GM18868 (cell line): ENCODE results near the gene GPATCH1.
"Not testable (repeated sequence)": the region's sequence is repeated elsewhere in the genome, so short reads cannot be mapped to it uniquely, and the experiment has no call there.

Experiments
- ATAC-seq: cut with Tn5 transposase; IDR thresholded peaks from one replicate; pipeline ENCODE4 v1.9.1; 2021; ENCODE audit warnings: mild to moderate bottlenecking, moderate library complexity; ENCODE audit not compliant: unreplicated experiment

The GPATCH1 gene, protein sequence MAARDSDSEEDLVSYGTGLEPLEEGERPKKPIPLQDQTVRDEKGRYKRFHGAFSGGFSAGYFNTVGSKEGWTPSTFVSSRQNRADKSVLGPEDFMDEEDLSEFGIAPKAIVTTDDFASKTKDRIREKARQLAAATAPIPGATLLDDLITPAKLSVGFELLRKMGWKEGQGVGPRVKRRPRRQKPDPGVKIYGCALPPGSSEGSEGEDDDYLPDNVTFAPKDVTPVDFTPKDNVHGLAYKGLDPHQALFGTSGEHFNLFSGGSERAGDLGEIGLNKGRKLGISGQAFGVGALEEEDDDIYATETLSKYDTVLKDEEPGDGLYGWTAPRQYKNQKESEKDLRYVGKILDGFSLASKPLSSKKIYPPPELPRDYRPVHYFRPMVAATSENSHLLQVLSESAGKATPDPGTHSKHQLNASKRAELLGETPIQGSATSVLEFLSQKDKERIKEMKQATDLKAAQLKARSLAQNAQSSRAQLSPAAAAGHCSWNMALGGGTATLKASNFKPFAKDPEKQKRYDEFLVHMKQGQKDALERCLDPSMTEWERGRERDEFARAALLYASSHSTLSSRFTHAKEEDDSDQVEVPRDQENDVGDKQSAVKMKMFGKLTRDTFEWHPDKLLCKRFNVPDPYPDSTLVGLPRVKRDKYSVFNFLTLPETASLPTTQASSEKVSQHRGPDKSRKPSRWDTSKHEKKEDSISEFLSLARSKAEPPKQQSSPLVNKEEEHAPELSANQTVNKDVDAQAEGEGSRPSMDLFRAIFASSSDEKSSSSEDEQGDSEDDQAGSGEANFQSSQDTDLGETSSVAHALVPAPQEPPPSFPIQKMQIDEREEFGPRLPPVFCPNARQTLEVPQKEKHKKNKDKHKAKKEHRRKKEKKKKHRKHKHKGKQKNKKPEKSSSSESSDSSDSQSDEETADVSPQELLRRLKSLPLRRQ

DNA sequence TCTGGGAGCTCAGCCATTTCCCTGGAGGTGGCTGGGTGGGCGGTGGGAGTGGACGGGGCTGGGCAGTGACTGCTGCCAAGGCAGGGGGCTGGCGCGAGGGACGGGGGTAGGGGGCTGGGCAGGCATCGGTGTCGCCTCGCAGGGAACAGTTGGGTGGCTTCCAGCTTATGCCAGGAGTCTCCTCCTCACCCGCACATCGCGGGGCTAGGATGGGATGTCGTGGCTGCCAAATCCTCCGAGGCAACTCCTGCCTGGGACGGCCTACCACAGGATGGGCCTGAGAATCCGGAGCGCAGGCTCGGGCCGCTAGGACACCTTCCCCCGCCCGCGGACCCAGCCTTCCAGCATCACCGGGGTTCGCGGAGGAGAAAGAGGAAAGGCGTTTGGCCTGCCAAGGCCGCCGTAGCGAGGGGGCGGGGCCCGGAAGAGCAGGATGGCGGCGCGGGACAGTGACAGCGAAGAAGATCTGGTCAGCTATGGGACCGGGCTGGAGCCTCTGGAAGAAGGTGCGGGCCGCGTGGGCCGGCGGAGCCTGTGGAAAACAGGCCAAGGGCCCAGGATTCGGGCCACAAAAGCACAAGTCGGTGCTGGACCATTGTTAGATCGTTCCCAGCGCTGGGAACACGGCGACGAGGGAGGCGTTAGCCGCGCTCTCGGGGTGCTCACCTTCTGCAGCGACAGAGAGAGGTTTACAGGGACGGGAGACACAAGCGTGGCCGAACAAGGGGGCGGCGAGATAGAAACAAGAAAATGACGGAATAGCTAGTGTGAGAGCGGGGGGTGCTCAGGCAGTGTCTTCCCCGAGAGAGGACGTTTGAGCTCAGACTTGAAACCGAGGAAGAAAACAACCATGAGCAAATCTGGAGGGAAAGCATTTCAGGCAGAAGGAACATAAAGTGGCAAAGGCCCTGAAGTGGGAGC, at the start of gene GPATCH1:
TSS of gene GPATCH1 (plus strand) at position 421 of the 921 bp plus-strand sequence. CDS start at position 434, 13 bp downstream.
- ATAC-seq, result peak; percentile 95

DNA sequence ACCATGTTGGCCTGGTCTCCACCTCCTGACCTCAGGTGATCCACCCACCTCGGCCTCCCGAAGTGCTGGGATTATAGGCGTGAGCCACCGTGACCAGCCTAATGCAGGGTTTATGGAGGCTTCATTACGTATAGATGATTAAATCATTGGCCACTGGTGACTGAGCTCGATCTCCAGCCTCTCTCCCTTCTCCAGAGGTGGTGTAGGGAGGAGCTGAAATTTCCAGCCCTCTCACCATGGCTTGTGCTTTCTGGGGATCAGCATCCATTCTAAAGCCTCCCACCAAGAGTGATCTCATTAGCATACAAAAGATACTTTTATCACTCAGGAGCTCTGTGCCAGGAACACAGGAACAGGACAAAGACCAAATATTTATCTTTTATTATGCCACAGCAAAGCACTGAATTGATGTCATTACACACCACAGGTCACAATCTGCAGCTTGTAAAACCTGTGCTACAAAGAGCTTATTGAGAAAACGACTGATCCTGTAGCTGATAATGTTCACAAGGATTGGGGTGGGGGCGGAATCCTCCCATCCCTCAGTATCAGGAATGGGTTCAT, 48.7 kb upstream of the GPATCH1 start:
- ATAC-seq, result no peak

DNA sequence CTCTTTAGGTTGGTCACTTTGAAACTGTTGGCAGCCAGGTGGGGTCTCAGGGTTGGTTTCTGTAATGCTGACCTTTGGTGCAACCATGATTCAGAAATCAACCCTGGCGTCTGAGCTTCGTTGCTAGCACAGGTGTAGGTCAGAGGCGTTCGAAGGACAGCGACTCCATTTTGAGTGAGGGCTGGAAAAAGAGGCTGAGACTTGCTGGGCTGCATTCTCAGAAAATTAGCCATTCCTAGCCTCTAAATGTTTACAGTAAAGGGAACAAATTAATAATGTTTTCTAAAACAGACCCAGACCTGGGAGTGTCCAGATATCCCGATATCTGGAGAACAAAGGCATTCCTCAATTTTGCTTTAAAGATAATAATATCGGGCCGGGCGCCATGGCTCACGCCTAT, 45.5 kb upstream of the GPATCH1 start:
- ATAC-seq, result no peak

DNA sequence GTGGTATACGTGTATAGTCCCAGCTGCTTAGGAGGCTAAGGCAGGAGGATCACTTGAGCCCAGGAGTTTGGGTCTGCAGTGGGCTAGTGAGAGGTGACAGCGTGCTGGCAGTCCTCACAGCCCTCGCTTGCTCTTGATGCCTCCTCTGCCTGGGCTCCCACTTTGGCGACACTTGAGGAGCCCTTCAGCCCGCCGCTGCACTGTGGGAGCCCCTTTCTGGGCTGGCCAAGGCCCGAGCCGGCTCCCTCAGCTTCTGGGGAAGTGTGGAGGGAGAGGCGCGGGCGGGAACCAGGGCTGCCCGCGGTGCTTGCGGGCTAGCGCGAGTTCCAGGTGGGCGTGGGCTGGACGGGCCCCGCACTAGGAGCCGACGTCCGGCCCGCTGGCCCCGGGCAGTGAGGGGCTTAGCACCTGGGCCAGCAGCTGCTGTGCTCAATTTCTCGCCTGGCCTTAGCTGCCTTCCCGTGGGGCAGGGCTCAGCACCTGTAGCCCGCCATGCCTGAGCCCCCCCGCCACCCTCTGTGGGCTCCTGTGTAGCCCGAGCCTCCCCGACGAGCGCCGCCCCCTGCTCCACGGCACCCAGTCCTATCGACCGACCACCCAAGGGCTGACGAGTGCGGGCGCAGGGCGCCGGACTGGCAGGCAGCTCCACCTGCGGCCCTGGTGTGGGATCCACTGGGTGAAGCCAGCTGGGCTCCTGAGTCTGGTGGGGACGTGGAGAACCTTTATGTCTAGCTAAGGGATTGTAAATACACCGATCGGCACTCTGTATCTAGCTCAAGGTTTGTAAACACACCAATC, 44.4 kb upstream of the GPATCH1 start:
- not testable (repeated sequence) for ATAC-seq

DNA sequence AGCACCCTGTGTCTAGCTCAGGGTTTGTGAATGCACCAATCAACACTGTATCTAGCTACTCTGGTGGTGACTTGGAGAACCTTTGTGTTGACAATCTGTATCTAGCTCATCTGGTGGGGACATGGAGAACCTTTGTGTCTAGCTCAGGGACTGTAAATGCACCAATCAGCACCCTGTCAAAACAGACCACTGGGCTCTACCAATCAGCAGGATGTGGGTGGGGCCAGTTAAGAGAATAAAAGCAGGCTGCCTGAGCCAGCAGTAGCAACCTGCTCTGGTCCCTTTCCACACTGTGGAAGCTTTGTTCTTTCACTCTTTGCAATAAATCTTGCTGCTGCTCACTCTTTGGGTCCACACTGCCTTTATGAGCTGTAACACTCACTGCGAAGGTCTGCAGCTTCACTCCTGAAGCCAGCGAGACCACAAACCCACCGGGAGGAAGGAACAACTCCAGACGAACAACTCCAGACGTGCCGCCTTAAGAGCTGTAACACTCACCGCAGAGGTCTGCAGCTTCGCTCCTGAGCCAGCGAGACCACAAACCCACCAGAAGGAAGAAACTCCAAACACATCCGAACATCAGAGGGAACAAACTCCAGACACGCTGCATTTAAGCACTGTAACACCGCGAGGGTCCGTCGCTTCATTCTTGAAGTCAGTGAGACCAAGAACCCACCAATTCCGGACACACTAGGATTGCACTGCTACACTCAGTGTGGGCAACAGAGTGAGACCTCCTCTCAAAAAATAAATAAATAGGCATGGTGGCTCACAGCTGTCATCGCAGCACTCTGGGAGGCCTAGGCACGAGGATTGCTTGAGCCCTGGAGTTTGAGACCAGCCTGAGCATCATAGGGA, 43.6 kb upstream of the GPATCH1 start:
- not testable (repeated sequence) for ATAC-seq

DNA sequence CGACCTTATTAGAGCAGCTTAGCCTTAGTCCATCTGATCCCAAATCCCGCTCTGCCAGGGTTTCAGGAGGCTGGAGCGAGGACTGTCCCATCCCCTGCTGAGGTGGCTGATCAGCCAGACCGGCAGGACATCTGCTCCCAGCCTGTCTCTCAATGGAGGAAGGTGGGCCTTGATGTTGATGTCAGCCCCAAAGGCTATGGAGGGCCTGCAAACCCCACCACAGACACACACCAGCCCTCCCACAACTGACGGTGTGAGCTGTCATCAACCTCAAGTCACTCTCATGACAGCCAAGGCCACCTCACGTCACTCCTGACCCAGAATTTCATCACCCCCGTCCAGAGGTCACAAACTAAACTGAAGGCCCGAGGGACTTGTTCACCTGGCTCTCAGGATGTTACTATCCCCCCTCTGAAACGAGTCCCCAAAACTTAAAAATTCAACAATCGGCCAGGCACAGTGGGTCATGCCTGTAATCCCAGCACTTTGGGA, 41.8 kb upstream of the GPATCH1 start:
- no peak for ATAC-seq

DNA sequence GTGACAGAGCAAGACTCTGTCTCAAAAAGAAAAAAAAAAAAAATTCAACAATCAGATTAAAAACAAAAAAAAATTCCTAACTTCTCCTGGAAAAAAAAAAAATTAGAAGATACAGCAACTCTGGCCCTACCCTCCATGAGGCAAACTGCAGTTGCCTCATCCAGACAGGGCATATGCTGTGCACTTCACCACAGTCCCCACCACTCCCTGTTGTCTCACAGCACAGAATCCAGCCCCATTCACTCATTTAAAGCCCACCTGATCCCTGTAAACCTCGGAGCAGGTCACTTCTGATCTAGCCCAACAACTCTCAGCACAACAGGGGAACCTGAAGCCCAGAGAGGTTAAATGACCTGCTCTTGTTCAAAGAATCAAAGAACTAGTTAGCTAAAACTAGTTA, 41.2 kb upstream of the GPATCH1 start:
- ATAC-seq, result no peak

DNA sequence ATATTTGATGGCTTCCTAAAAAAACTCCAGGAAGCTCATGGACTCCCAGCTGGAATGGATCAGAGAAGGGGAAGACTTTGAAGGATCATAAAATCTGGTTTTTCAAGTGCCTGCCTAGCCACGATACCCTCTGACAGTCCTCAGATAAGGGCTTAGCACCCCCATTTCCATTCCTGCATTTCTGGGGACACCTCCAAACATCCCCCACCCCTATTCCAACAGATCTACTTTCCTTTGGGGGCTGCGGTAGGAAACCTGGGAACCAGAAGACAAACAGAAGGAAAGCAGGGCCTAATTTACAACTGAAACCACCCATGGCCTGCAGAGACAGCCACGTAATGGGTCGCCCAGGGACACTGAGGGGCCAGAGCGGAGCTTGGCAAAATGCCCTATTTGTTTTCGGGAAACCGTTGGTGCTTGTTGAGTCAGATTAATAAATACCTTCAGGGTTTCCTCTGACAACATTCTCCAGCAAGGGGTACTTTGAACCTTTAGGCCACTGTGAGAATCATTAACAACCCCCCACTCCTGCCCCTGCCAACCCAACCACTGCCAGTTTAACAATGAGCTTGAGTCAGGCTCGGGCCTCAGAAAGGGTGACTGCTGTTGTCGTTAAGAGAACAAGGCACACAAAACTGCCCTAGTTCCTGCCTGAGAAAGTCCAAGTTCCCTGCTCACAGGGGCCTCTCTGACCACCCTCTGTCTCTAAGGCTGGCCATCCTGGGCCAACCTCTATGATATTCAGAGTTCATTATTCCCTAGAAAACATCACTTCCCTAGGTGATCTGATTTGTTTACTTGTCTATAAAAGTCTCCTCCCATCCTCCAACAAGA, 39.8 kb upstream of the GPATCH1 start:
- ATAC-seq, result no peak

DNA sequence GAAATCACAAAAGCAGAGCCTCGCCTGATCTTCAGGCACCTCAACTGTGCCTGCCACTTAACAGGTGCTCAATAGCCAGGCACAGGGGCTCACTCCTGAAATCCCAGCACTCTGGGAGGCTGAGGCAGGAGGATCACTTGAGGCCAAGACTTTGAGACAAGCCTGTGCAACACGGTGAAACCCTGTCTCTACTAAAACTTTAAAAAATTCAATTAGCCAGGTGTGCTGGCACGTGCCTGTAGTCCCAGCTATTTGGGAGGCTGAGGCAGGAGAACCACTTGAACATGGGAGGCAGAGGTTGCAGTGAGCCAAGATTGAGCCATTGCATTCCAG, 39.2 kb upstream of the GPATCH1 start:
- not testable (repeated sequence) for ATAC-seq

DNA sequence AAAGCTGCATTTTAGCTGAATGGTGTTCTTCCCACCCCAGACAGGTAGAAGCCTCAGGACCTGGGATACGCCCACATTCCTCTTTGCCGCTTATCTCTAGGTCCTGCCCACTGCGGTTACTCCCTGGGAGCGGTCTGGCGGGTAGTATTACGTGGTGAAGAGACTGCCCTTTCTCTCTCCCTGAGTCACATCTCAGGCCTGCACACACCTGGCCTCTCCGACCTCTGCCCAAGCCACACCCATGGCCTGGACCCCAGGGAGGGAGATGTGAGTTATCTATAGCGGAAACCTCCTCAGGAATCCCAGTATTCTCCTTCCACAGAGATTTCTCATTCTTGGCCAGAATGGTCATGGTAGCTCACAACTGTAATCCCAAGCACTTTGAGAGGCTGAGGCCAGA, 33.6 kb upstream of the GPATCH1 start:
- no peak for ATAC-seq

DNA sequence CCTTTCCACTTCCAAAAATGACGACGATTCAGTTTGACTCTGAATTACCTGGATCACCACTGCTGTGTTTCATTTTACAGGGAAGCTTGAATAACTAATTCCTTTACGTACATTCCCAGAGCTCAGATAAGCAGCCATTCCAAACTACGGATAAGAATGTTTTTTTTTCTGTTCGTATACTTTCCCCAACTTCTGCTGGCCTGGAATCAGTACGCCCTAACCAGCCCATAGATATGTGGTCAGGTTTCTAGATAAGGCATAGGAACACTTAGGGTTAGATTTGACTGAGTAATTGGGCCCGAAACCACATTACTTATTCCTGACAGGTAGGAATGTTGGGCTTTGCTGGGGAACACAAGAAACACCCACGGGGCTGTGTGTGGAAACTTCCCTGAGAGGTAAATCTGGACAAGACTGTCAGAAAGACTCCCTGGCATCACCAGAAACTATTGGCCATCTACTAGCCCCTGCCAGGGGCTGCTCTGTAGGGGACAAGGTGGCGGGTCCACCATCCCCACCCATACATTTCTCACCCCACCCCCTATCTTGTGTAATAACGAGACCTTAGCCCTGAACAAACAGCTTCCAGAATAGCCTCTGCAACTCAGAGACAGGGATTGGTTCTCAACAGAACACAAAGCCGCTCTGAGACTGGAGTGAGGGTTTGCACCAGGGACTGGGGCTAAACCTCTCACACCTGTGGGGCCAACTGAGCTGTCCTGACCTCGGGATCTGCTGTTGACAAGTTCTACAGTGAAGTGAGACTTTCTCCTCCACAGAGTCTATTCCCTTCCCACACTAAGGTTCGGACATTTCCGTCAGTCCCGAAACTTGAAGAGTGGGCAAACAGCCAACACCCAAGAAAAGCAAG, 31.9 kb upstream of the GPATCH1 start:
- ATAC-seq, result no peak

DNA sequence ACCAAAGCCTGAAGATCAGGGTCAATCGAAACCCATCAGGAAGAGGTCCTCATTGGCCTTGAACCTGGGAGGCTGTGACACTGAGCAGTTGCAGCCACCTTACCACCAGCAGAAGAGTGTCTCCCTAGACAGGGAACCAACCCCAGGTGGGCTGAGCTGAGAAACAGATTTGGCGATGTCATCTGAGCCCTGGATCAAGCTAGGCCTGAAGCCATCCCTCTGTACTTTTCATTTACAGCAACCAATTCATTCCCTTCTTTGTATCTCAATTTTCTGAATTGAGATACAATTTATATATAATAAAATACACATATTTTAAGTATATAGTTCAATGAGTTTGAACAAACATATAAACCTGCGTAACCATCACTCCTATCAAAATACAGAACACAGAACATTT, 30.9 kb upstream of the GPATCH1 start:
- no peak for ATAC-seq

DNA sequence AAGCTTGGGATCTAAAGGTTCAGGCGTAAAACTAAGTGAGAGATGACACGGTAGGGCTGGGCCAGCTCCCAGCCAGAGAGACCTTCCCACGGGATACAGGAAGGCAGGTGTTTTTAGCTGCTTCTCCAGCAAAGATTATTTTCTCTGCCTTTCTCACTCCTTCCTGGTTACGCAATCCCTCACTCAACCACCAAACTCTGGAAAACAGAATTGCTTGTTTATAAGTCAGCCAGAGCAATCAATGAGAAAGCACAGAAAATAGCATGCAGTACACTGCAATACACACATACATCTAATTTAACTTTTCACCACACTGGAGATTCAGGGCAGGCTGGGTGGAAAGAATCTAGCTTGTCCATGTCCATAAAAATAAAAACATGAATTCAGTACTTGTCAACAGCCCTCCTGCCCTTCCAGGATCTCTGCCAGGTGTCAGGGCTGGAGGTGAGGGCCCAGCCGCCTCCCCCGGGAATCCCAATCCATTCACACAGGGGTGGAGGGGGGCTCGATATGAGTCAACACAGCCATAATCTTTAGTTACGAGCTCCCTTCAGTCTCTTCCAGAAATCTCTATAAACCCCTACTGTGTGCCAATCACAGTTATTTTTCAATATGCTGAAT, 28.5 kb upstream of the GPATCH1 start:
- ATAC-seq, result no peak

DNA sequence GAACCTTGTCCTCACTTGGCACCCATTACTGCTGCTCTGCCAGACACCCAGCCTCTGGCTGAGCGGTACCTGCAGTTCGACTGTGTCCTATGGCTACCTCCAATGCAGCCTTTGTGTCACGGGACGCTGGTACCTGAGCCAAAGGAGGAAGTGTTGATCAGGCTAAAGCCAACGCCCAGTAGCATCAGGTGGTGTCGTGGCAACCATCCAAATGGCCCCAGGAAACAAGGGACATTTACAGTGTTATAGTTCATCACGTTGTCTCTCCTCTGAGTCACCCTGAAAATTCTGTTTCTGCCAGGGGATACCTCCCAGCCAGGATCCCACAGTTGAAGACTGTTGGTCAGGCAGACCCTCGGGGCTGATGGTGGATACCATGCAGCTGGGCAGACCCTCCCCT, 26.4 kb upstream of the GPATCH1 start:
- ATAC-seq, result no peak

DNA sequence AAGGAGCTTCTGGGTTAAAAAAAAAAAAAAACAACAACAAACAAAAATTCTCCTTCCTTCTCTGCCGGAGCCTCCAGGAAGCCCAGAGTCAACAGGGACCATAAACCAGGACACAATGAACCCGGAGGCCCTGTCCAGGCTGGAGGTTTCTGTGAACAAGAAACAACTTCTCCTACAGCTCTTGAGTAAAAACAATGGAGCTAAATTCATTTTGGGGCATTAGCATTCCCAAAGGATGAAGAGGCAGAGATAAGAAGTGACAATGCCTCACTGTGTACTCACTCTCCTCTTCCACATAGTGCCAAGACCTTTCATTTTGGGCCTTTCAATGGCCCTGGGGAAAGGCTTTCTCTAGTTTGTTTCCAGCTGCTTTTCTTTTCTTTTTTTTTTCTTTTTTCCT, 25.3 kb upstream of the GPATCH1 start:
- ATAC-seq, result no peak

DNA sequence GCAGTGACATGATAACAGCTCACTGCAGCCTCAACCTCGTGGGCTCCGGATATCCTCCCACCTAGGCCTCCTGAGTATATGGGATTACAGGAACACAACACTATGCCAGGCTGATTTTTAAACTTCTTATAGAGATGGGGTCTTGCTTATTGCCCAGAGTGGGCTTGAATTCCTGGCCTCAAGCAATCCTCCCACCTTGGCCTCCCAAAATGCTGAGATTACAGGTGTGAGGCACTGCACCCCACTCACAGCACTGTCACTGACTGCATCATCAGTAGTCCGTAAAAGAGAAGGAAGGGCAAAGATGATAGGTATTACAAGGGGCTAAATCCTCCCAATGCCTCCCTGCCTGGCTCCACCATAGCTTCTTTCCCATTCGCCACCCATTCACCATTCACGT, 20.4 kb upstream of the GPATCH1 start:
- ATAC-seq, result no peak
